ENCODE results near the gene KLRF1. TPM values are rescaled to one million over a fixed set of nuclear protein-coding genes. Genes with fewer than 3 reads are reported as not detected.

KLRF1 gene, protein sequence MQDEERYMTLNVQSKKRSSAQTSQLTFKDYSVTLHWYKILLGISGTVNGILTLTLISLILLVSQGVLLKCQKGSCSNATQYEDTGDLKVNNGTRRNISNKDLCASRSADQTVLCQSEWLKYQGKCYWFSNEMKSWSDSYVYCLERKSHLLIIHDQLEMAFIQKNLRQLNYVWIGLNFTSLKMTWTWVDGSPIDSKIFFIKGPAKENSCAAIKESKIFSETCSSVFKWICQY
- total RNA-seq (2022; extraction: Qiagen RNA extraction; ENCODE audit: low read depth) = not detected in 5 replicates

DNA sequence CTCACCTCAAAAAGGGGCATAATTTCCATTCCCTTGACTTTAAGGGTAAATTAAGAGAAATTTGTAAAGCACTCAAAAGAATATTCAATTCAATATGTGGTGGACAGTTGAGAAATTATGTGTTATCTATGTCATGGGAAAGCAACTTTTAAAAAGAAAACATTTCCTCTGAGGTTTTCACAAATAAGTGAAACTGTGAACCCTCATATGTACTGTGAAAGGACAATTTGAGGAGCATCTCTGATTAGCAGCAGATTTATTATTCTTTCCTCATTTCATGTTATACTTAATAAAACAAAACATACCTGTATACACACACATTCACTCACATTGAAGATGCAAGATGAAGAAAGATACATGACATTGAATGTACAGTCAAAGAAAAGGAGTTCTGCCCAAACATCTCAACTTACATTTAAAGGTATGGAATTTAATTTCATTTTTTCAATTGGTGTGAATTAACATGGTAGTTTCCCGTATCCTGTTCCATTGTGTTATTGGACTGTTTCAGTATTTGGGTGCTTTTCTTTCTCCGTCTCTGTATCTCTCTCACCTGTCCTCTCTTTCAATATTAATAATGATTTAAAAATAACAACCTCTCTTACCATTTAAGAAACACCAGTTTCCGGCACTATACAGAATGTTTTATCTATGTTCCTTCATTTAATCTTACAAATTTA is at the start of gene KLRF1:
KLRF1 (plus strand) TSS at position 273 of the 680 bp plus-strand sequence; CDS start at position 337, 64 bp downstream.

DNA sequence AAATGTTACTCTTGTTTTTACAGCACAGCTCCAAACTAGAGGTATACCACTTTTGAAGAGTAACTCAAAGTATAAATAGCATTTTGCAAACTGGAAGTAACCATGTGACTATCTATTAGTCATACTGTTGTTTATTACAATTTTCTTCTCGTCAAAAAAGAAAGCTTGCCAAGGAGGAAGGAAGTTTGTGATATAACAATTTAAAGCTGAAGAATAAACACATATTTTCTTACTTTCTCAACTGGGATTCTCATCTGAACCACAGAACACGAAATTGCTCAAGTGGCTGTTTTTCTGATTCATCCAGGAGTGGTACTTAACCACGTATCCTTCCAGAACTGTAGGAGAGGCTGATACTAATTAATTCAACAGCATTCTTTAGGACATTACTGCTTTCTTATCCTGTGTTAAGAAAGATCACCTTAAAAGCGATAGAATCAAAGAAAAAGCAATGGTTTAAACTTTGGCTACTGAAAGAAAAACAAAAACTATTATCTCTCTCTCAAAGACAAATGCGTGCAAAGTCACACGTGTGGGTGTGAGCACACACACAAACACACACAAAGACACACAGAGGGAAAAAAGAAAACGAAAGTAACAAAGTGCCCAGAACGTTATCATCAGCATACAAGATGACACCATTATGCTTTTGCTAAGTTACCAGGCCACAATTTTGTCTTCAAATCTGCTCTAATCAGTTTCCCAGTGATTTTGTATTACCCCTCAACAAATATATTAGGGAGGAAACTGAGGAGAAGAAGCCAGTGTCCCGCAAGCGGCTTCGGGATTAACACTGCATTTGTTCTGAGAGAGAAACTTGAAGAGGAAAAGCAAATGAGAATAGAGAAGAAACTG is 42.3 kb downstream of the KLRF1 start, which contains the start of gene CLEC2B:
CLEC2B (minus strand) TSS at position 48 of the 855 bp plus-strand sequence.

DNA sequence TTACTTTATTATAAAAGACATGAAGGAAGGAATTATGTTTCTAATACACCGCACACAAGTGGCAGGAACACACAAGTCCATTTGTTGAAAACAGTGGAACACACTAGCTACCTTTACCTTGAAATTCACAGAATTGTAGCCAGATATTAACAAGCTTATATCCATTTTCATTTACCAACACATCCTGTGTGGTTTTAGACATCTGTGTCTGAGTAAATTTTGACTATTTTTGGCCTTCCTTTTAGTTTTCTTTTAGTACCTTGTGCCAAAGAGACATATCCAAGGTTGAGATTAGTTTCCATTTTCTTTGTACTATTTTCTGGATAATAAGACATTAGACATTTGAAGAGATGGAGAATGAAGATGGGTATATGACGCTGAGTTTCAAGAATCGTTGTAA is 54.0 kb downstream of the KLRF1 start, which contains the start of gene KLRF2:
KLRF2 (plus strand) TSS at position 244 of the 400 bp plus-strand sequence; CDS start at position 351, 107 bp downstream.

Other genes starting within 250 kb of the KLRF1 start
- not detected in 5 replicates for gene KLRB1, start 219.6 kb upstream of the KLRF1 start, total RNA-seq (2022; extraction: Qiagen RNA extraction; ENCODE audit: low read depth)
- 0.24 to 0.60 TPM (median 0.38 TPM) in 5 replicates for gene CLEC2D, start 157.8 kb upstream of the KLRF1 start, total RNA-seq (2022; extraction: Qiagen RNA extraction; ENCODE audit: low read depth)
- not detected in 5 replicates for gene CLECL1, start 94.4 kb upstream of the KLRF1 start, total RNA-seq (2022; extraction: Qiagen RNA extraction; ENCODE audit: low read depth)
- gene CD69, start 66.6 kb upstream of the KLRF1 start, total RNA-seq (2022; extraction: Qiagen RNA extraction; ENCODE audit: low read depth) = not detected in 5 replicates
- gene CLEC2B, start 41.9 kb downstream of the KLRF1 start, total RNA-seq (2022; extraction: Qiagen RNA extraction; ENCODE audit: low read depth) = 0.98 to 3.1 TPM (median 1.3 TPM) in 5 replicates
- not detected in 5 replicates for gene KLRF2, start 54.0 kb downstream of the KLRF1 start, total RNA-seq (2022; extraction: Qiagen RNA extraction; ENCODE audit: low read depth)
- gene CLEC2A, start 104.9 kb downstream of the KLRF1 start, total RNA-seq (2022; extraction: Qiagen RNA extraction; ENCODE audit: low read depth) = not detected in 5 replicates
- gene CLEC12A, start 143.9 kb downstream of the KLRF1 start, total RNA-seq (2022; extraction: Qiagen RNA extraction; ENCODE audit: low read depth) = not detected in 5 replicates
- gene CLEC1B, start 171.6 kb downstream of the KLRF1 start, total RNA-seq (2022; extraction: Qiagen RNA extraction; ENCODE audit: low read depth) = not detected in 5 replicates
- gene CLEC12B, start 183.1 kb downstream of the KLRF1 start, total RNA-seq (2022; extraction: Qiagen RNA extraction; ENCODE audit: low read depth) = not detected in 5 replicates
- not detected in 5 replicates for gene CLEC9A, start 203.2 kb downstream of the KLRF1 start, total RNA-seq (2022; extraction: Qiagen RNA extraction; ENCODE audit: low read depth)

All from A549 treated with ZK216348 at 1 μM for 4 hours (cell line).